ENCODE measurements around the gene SPDEF. TPM values are rescaled to one million over a fixed set of nuclear protein-coding genes. Genes with fewer than 3 reads are reported as not detected.

SPDEF gene
- polyA plus RNA-seq, 1 donor (not counting 4 experiments of a cell fraction or from before 2014, with no cell fraction given): 0.03 TPM

DNA sequence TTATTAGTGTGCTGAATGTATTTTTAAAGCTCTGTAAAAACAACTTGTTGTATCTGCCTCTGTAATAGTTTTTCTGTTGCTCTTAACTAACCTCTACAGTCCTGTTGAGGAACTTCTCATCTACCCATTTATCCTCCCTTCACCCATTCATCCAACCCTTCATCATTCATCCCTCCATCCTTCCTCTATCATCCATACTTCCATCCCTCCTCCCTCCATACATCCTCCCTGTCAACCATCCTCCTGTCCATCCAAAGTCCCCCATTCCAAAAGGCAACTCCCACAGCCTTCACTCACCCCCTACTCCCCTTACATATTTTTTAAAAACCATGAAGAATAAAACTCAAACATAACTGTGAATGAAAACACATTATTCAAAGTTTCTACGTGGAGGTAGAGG is 40.7 kb upstream of the SPDEF start:
- H3K27ac ChIP-seq (ENCODE audit: control insufficient read depth, insufficient read depth, low read length): no peak overlapping the region
- peaks cover 6% of the 10 kb centered on the region for H3K9me1 ChIP-seq (ENCODE audit: control insufficient read depth, extremely low read depth, insufficient read depth, low read length)
- TF ChIP-seq, protein P1, sequence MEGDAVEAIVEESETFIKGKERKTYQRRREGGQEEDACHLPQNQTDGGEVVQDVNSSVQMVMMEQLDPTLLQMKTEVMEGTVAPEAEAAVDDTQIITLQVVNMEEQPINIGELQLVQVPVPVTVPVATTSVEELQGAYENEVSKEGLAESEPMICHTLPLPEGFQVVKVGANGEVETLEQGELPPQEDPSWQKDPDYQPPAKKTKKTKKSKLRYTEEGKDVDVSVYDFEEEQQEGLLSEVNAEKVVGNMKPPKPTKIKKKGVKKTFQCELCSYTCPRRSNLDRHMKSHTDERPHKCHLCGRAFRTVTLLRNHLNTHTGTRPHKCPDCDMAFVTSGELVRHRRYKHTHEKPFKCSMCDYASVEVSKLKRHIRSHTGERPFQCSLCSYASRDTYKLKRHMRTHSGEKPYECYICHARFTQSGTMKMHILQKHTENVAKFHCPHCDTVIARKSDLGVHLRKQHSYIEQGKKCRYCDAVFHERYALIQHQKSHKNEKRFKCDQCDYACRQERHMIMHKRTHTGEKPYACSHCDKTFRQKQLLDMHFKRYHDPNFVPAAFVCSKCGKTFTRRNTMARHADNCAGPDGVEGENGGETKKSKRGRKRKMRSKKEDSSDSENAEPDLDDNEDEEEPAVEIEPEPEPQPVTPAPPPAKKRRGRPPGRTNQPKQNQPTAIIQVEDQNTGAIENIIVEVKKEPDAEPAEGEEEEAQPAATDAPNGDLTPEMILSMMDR (optimal IDR thresholded peaks at IDR 0.05 in 1 of 3, IDR thresholded peaks at IDR 0.05 in 1 of 3, conservative IDR thresholded peaks at IDR 0.05 in 1 of 3; ENCODE audit: extremely low read depth in 1 of 3, insufficient read depth in 2 of 3, low read length in 3 of 3): no peak
- no peak for TF ChIP-seq EZH2 (IDR thresholded peaks at IDR 0.05; ENCODE audit: low read length)
- H3K4me1 ChIP-seq (ENCODE audit: control insufficient read depth, extremely low read depth, insufficient read depth, low read length): peaks cover 13% of the 10 kb centered on the region
- H3K36me3 ChIP-seq (ENCODE audit: control insufficient read depth in 2 of 2, extremely low read depth in 1 of 2, insufficient read depth in 2 of 2, low read length in 2 of 2): peaks cover 3 to 4% of the 10 kb centered on the region in 2 experiments
- H3K4me2 ChIP-seq (ENCODE audit: control insufficient read depth, extremely low read depth, insufficient read depth, low read depth, low read length): no peak overlapping the region
- DNase-seq (ENCODE audit: low read depth, low spot score) (no peak), FAIRE-seq (no peak)
- no peak overlapping the region for H3K9ac ChIP-seq (ENCODE audit: control insufficient read depth, extremely low read depth, insufficient read depth, low read length)
- H3K4me3 ChIP-seq (ENCODE audit: control insufficient read depth in 2 of 3, extremely low read depth in 1 of 3, insufficient read depth in 2 of 3, low read depth in 1 of 3, low read length in 3 of 3): no peak overlapping the region
- no peaks in the 10 kb centered on the region for H3K27me3 ChIP-seq (ENCODE audit: control insufficient read depth, extremely low read depth, insufficient read depth, low read length)
- H3K79me2 ChIP-seq (ENCODE audit: control insufficient read depth, insufficient read depth, low read length): peaks cover 50% of the 10 kb centered on the region
- dilution Hi-C loops (cut with MboI; ENCODE audit: extremely low pct_ligation_motif_present, low sequenced_read_pairs): no loop called here
- H4K20me1 ChIP-seq (ENCODE audit: control insufficient read depth, extremely low read depth, insufficient read depth, low read length): peaks cover 2% of the 10 kb centered on the region
- H2AFZ ChIP-seq (ENCODE audit: control insufficient read depth, low read length): no peak overlapping the region
- H3K9me3 ChIP-seq (ENCODE audit: control insufficient read depth, low read depth, low read length): no peaks in the 10 kb centered on the region

DNA sequence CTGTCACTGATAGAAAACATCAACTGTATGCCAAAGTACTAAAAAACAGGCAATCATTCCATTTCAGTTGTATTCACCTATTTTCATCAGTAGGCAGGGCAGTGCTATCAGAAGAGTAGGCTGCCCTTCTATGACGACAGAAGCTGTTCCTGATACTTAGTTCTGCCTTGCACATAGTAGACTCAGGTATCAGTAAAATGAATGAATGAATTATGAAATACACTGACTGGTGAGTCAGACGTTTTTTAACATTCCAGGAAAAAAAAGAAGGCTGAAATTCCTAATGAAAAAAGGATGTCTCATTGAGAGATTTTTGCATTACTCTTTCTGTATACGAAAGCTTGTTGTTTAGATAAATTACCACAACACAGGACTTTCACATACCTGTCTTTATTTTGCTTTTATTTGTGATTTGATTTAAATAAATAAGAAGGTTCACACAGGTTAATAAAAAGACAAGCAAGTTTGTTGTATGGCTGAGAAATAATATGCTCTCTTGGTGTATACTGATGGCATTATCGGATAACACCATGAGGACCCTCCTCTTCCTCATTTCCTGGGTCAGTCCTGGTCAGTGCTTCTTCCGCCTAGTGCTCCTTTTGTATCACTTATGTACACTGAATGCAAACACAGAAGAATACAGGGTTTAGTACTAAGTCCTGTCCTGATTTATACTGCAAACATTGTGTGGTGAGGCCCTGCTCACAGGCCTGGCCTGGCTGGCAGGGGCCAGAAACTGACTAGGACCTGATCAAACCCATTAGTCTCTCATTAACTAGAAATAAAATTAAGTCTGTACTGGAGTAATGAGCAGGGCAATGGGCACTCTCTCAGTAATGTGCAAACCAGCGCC is 39.4 kb upstream of the SPDEF start:
- Histone ChIP-seq H3K9me3 (ENCODE audit: control insufficient read depth, low read depth, low read length) (no peaks in the 10 kb centered on the region), H3K4me1 (ENCODE audit: control insufficient read depth, extremely low read depth, insufficient read depth, low read length) (peaks cover 13% of the 10 kb centered on the region), H3K9me1 (ENCODE audit: control insufficient read depth, extremely low read depth, insufficient read depth, low read length) (peaks cover 6% of the 10 kb centered on the region), H3K79me2 (ENCODE audit: control insufficient read depth, insufficient read depth, low read length) (peaks cover 47% of the 10 kb centered on the region), H4K20me1 (ENCODE audit: control insufficient read depth, extremely low read depth, insufficient read depth, low read length) (peaks cover 2% of the 10 kb centered on the region), H2AFZ (ENCODE audit: control insufficient read depth, low read length) (no peak overlapping the region), H3K27ac (ENCODE audit: control insufficient read depth, insufficient read depth, low read length) (no peak overlapping the region), H3K4me2 (ENCODE audit: control insufficient read depth, extremely low read depth, insufficient read depth, low read depth, low read length) (no peak overlapping the region), H3K4me3 (ENCODE audit: control insufficient read depth in 2 of 3, extremely low read depth in 1 of 3, insufficient read depth in 2 of 3, low read depth in 1 of 3, low read length in 3 of 3) (no peak overlapping the region), H3K27me3 (ENCODE audit: control insufficient read depth, extremely low read depth, insufficient read depth, low read length) (no peaks in the 10 kb centered on the region), H3K36me3 (ENCODE audit: control insufficient read depth in 2 of 2, extremely low read depth in 1 of 2, insufficient read depth in 2 of 2, low read length in 2 of 2) (peaks cover 3 to 4% of the 10 kb centered on the region in 2 experiments), H3K9ac (ENCODE audit: control insufficient read depth, extremely low read depth, insufficient read depth, low read length) (no peak overlapping the region)
- dilution Hi-C loops (cut with MboI; ENCODE audit: extremely low pct_ligation_motif_present, low sequenced_read_pairs): no loop called here
- TF ChIP-seq EZH2 (IDR thresholded peaks at IDR 0.05; ENCODE audit: low read length): no peak
- TF ChIP-seq, protein P1 (optimal IDR thresholded peaks at IDR 0.05 in 1 of 3, IDR thresholded peaks at IDR 0.05 in 1 of 3, conservative IDR thresholded peaks at IDR 0.05 in 1 of 3; ENCODE audit: extremely low read depth in 1 of 3, insufficient read depth in 2 of 3, low read length in 3 of 3): no peak
- no peak for DNase-seq (ENCODE audit: low read depth, low spot score)
- no peak for FAIRE-seq
